Muscle layer of colon (tissue), 2 donors: Measurements from ENCODE around the gene VKORC1L1.

Experiments used
- H3K27ac ChIP-seq: one replicate; pipeline ENCODE4 v1.7.0; 2013; ENCODE audit warnings: low read depth, mild to moderate bottlenecking, low read length, moderate library complexity
- H3K27me3 ChIP-seq, 2 donors: one replicate each; pipeline ENCODE4 v1.7.0; 2013; ENCODE audit warnings: low read length in 2 of 2, mild to moderate bottlenecking in 2 of 2; ENCODE audit not compliant: insufficient read depth in 2 of 2, control insufficient read depth in 1 of 2
- H3K36me3 ChIP-seq: one replicate; pipeline ENCODE4 v1.7.0; 2013; ENCODE audit warnings: mild to moderate bottlenecking, low read length; ENCODE audit not compliant: insufficient read depth
- H3K4me1 ChIP-seq: one replicate; pipeline ENCODE4 v1.7.0; 2013; ENCODE audit warnings: mild to moderate bottlenecking, low read length; ENCODE audit not compliant: insufficient read depth
- H3K4me3 ChIP-seq, 2 donors: one replicate each; pipeline ENCODE4 v1.7.0; 2013; ENCODE audit warnings: low read length in 2 of 2, low read depth in 1 of 2, mild to moderate bottlenecking in 1 of 2, moderate library complexity in 1 of 2
- H3K9ac ChIP-seq: one replicate; pipeline ENCODE4 v1.7.0; 2013; ENCODE audit warnings: low read length
- H3K9me3 ChIP-seq: one replicate; pipeline ENCODE4 v1.7.0; 2013; ENCODE audit warnings: mild to moderate bottlenecking, low read length
- donor health status: abdominal sarcoma.
- donor health status: Adenocarcinoma of cecum.

VKORC1L1 gene

GRCh38 chr7:65972976-65973375, 100.1 kb downstream of the VKORC1L1 start:
- Histone ChIP-seq H3K4me1 (no peaks in the 10 kb centered on the region), H3K4me3 (no peak overlapping the region), H3K27me3 (no peaks in the 10 kb centered on the region), H3K9me3 (no peaks in the 10 kb centered on the region), H3K9ac (no peak overlapping the region), H3K27ac (no peak overlapping the region), H3K36me3 (peaks cover 57% of the 10 kb centered on the region)

- peaks cover 51% of the 10 kb centered on the region for H3K36me3 ChIP-seq
- no peak overlapping the region for H3K27ac ChIP-seq
- H3K4me1 ChIP-seq: no peaks in the 10 kb centered on the region
Observed at GRCh38 chr7:65974191-65974801, 101.4 kb downstream of the VKORC1L1 start.

GRCh38 chr7:65974876-65975275, 102.0 kb downstream of the VKORC1L1 start:
- Histone ChIP-seq H3K4me3 (no peak overlapping the region), H3K9ac (no peak overlapping the region), H3K27ac (no peak overlapping the region), H3K4me1 (no peaks in the 10 kb centered on the region), H3K9me3 (no peaks in the 10 kb centered on the region), H3K36me3 (peaks cover 49% of the 10 kb centered on the region), H3K27me3 (no peaks in the 10 kb centered on the region)

More at GRCh38 chr7:65974191-65974801, 101.4 kb downstream of the VKORC1L1 start:
- Histone ChIP-seq H3K4me3 (no peak overlapping the region), H3K27me3 (no peaks in the 10 kb centered on the region), H3K9me3 (no peaks in the 10 kb centered on the region), H3K9ac (no peak overlapping the region)

GRCh38 chr7:65975814-65976445, 103.1 kb downstream of the VKORC1L1 start:
- Histone ChIP-seq H3K9me3 (no peaks in the 10 kb centered on the region), H3K9ac (no peak overlapping the region), H3K4me1 (peaks cover 7% of the 10 kb centered on the region), H3K4me3 (no peak overlapping the region), H3K27me3 (no peaks in the 10 kb centered on the region), H3K27ac (no peak overlapping the region), H3K36me3 (peaks cover 46% of the 10 kb centered on the region)

- Histone ChIP-seq H3K4me1 (peaks cover 8% of the 10 kb centered on the region), H3K27me3 (no peaks in the 10 kb centered on the region), H3K36me3 (peaks cover 44% of the 10 kb centered on the region), H3K9me3 (no peaks in the 10 kb centered on the region), H3K9ac (no peak overlapping the region), H3K4me3 (no peak overlapping the region), H3K27ac (no peak overlapping the region)
Observed at GRCh38 chr7:65976659-65977196, 103.9 kb downstream of the VKORC1L1 start.

GRCh38 chr7:65978891-65979582, 106.2 kb downstream of the VKORC1L1 start:
- Histone ChIP-seq H3K9me3 (no peaks in the 10 kb centered on the region), H3K27ac (no peak overlapping the region), H3K4me3 (no peak overlapping the region), H3K4me1 (peaks cover 12% of the 10 kb centered on the region), H3K27me3 (no peaks in the 10 kb centered on the region), H3K9ac (no peak overlapping the region), H3K36me3 (peaks cover 29% of the 10 kb centered on the region)

GRCh38 chr7:65979583-65980477, 107.0 kb downstream of the VKORC1L1 start:
- Histone ChIP-seq H3K4me1 (peaks cover 12% of the 10 kb centered on the region), H3K4me3 (peak overlapping the region; percentile 27 to 68), H3K36me3 (peaks cover 21% of the 10 kb centered on the region), H3K27ac (no peak overlapping the region), H3K27me3 (no peaks in the 10 kb centered on the region), H3K9me3 (no peaks in the 10 kb centered on the region), H3K9ac (no peak overlapping the region)

GRCh38 chr7:65980478-65981250, 107.8 kb downstream of the VKORC1L1 start:
- Histone ChIP-seq H3K9ac (no peak overlapping the region), H3K27ac (no peak overlapping the region)

GRCh38 chr7:65981965-65982792, 109.3 kb downstream of the VKORC1L1 start, which contains the start of gene GUSB:
Gene GUSB (minus strand): TSS chr7:65982213. CDS start chr7:65982183, 30 bp downstream.
- Histone ChIP-seq H3K4me1 (peaks cover 12% of the 10 kb centered on the region), H3K27ac (peak within 1 kb of the TSS; percentile 94), H3K27me3 (no peaks in the 10 kb centered on the region), H3K36me3 (peaks cover 10% of the 10 kb centered on the region), H3K9ac (peak within 1 kb of the TSS; percentile 50), H3K9me3 (no peaks in the 10 kb centered on the region), H3K4me3 (peak within 1 kb of the TSS; percentile 68 to 83)

More at GRCh38 chr7:65980478-65981250, 107.8 kb downstream of the VKORC1L1 start:
- no peaks in the 10 kb centered on the region for H3K27me3 ChIP-seq
- H3K4me1 ChIP-seq: peaks cover 12% of the 10 kb centered on the region
- peaks cover 15% of the 10 kb centered on the region for H3K36me3 ChIP-seq
- peak overlapping the region; percentile 27 to 68 for H3K4me3 ChIP-seq
- H3K9me3 ChIP-seq: no peaks in the 10 kb centered on the region
